ENCODE results near the gene ACBD3.

Gene ACBD3

DNA sequence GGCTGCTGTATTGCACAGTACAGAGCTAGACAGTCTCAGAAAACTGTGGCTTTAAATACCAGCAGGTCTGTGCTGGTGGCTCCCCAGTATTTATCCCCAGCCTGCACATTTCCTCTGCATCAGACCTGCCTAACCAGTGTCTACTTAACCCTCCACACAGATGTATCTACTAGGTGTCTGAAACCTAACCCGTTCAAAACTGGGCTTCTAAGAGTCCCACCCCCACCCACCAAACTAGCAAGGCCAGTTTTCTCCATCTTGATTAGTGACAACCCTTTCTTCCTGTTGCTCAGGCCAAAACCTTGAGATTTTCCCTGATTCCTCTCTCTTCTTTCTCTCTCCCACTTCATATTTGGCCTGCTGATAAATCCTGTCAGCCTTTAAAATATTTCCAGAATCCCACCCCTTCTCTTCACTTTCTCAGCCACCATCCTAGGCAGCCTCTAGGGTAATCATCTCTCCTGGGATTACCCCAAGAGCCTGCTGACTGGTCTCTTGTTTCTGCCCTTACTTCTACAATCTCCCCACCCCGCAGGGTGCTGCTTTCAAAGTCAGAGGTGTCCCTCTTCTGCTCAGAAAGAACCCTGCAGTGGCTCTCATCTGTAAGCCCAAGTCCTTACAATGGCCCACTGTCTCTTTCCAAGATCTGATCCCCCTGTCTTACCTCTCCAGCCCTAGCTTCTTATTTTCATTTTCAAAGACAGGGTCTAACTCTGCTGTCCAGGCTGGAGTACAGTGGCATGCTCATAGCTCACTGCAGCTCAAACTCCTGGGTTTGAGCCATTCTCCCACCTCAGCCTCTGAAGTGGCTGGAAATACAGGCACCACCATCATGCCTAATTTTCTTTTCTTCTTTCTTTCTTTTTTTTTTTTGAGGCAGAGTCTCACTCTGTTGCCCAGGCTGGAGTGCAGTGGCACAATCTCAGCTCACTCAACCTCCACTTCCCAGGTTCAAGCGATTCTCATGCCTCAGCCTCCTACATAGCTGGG is 78.8 kb downstream of the ACBD3 start:
- Histone ChIP-seq H3K4me3 (no peak overlapping the region), H3K36me3 (no peaks in the 10 kb centered on the region), H3K27ac (no peak overlapping the region), H3K27me3 (no peaks in the 10 kb centered on the region), H3K9me3 (no peaks in the 10 kb centered on the region), H3K4me2 (peak overlapping the region; percentile 40), H3K9ac (no peak overlapping the region), H3K4me1 (peaks cover 46% of the 10 kb centered on the region), H4K20me1 (no peaks in the 10 kb centered on the region)
- no peak for TF ChIP-seq Cebpa-rat (IDR thresholded peaks at IDR 0.05)

GRCh38 chr1:226104671-226105121 is 81.8 kb downstream of the ACBD3 start:
- Histone ChIP-seq H3K27me3 (peaks cover 15% of the 10 kb centered on the region; the same call in 1 of the 2 replicates), H3K9ac (no peak overlapping the region), H3K4me3 (no peak overlapping the region), H4K20me1 (no peaks in the 10 kb centered on the region), H3K27ac (no peak overlapping the region), H3K9me3 (no peaks in the 10 kb centered on the region), H3K36me3 (no peaks in the 10 kb centered on the region), H3K4me1 (peaks cover 32% of the 10 kb centered on the region), H3K4me2 (no peak overlapping the region)
- no peak for TF ChIP-seq Cebpa-rat (IDR thresholded peaks at IDR 0.05)

- H3K4me3 ChIP-seq, result no peak overlapping the region
- H3K27ac ChIP-seq, result no peak overlapping the region
- no peaks in the 10 kb centered on the region for H4K20me1 ChIP-seq
- peak overlapping the region; percentile 49 for H3K4me2 ChIP-seq
- no peaks in the 10 kb centered on the region for H3K9me3 ChIP-seq
- no peak overlapping the region for H3K9ac ChIP-seq
- peaks cover 18% of the 10 kb centered on the region; the same call in 1 of the 2 replicates for H3K27me3 ChIP-seq
- peaks cover 6% of the 10 kb centered on the region; the same call in 1 of the 2 replicates for H3K4me1 ChIP-seq
- no peaks in the 10 kb centered on the region for H3K36me3 ChIP-seq
- TF ChIP-seq Cebpa-rat (IDR thresholded peaks at IDR 0.05), result no peak
Observed at GRCh38 chr1:226100436-226101391, 85.8 kb downstream of the ACBD3 start.

- Histone ChIP-seq H3K4me2 (no peak overlapping the region), H3K27me3 (peaks cover 18% of the 10 kb centered on the region; the same call in 1 of the 2 replicates), H3K4me3 (no peak overlapping the region), H3K9ac (no peak overlapping the region), H3K27ac (no peak overlapping the region), H4K20me1 (no peaks in the 10 kb centered on the region), H3K9me3 (no peaks in the 10 kb centered on the region), H3K36me3 (no peaks in the 10 kb centered on the region), H3K4me1 (peaks cover 6% of the 10 kb centered on the region; the same call in 1 of the 2 replicates)
- no peak for TF ChIP-seq Cebpa-rat (IDR thresholded peaks at IDR 0.05)
Observed at GRCh38 chr1:226098870-226099835, 87.4 kb downstream of the ACBD3 start.

DNA sequence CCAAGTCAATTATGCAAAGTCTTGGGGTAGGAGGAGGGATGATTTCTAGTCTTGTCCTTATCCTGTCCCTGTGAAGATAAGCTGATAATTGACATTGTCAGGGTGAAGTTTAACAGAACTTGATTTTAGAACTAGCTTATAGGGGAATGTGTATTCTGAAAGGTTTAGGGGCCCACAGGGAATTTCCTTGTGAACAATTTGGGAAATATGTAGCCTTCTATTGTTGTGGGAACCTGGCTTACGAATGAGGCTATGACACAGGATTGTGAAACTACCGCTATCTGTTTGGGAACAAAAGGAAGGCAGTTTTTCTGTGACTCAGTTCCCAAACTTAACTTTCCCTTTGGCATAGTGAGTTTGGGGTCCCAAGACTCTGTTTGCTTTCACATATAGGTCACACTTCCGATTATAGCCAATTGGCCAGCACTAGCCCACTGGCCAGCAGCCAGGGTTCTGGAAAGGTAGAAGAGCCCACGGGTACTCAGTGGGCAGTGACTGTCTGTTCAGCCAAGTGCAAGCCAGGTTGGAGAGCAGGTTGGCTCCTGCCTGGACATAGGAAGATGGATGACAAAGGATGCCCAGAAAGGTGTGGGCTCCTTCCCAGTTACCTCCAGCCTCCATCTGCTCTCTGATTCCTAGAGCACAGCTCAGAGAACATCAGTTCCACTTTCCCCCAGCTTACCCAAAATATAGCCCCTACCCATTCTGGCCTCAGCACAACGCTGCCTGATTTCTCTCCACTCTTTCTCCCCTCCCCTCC is 88.5 kb downstream of the ACBD3 start:
- Histone ChIP-seq H4K20me1 (no peaks in the 10 kb centered on the region), H3K9ac (no peak overlapping the region), H3K4me1 (peaks cover 6% of the 10 kb centered on the region; the same call in 1 of the 2 replicates), H3K27ac (no peak overlapping the region), H3K9me3 (no peaks in the 10 kb centered on the region), H3K4me2 (no peak overlapping the region), H3K27me3 (peaks cover 18% of the 10 kb centered on the region; the same call in 1 of the 2 replicates), H3K36me3 (no peaks in the 10 kb centered on the region), H3K4me3 (no peak overlapping the region)
- TF ChIP-seq Cebpa-rat (IDR thresholded peaks at IDR 0.05), result no peak

- Histone ChIP-seq H4K20me1 (no peaks in the 10 kb centered on the region), H3K36me3 (no peaks in the 10 kb centered on the region), H3K4me2 (no peak overlapping the region), H3K9me3 (peaks cover 5% of the 10 kb centered on the region; the same call in 1 of the 2 replicates), H3K4me1 (peaks cover under 1% of the 10 kb centered on the region; the same call in 1 of the 2 replicates), H3K4me3 (no peak overlapping the region), H3K27ac (no peak overlapping the region), H3K9ac (no peak overlapping the region), H3K27me3 (peaks cover 9% of the 10 kb centered on the region; the same call in 1 of the 2 replicates)
- no peak for TF ChIP-seq Cebpa-rat (IDR thresholded peaks at IDR 0.05)
Observed at GRCh38 chr1:226095286-226095685, 91.3 kb downstream of the ACBD3 start.

Measured in BLaER1 (cell line).